ENCODE results near the gene CACHD1.

DNA sequence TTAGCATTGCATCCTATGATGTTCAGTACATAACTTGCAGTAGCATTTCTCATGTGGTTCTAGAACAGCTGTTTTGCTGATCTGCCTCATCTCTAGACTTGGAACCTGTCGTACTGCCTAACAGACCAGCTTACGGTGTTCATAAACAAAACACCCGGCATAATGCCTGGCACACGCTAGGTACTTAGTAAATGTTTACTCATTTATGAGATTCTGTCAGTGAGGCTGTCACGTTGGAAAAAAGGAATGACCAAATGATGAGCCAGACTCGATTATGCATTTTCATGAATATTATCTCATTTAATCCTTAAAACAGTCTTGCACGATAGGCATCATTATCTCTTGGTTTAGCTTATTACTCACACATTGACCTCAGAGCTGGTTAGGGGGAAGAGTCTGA, 46.4 kb downstream of the CACHD1 start:
- TF ChIP-seq POLR2A (IDR thresholded peaks at IDR 0.05) (no peak), POLR2AphosphoS5 (IDR thresholded peaks at IDR 0.05) (no peak), EP300 (IDR thresholded peaks at IDR 0.05; ENCODE audit: low read depth) (no peak)
- TF ChIP-seq, protein P1, sequence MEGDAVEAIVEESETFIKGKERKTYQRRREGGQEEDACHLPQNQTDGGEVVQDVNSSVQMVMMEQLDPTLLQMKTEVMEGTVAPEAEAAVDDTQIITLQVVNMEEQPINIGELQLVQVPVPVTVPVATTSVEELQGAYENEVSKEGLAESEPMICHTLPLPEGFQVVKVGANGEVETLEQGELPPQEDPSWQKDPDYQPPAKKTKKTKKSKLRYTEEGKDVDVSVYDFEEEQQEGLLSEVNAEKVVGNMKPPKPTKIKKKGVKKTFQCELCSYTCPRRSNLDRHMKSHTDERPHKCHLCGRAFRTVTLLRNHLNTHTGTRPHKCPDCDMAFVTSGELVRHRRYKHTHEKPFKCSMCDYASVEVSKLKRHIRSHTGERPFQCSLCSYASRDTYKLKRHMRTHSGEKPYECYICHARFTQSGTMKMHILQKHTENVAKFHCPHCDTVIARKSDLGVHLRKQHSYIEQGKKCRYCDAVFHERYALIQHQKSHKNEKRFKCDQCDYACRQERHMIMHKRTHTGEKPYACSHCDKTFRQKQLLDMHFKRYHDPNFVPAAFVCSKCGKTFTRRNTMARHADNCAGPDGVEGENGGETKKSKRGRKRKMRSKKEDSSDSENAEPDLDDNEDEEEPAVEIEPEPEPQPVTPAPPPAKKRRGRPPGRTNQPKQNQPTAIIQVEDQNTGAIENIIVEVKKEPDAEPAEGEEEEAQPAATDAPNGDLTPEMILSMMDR (IDR thresholded peaks at IDR 0.05): no peak
